ENCODE results near the gene ADAMTS9. TPM values are rescaled to one million over a fixed set of nuclear protein-coding genes. Genes with fewer than 3 reads are reported as not detected.
A peak's percentile ranks its signal among the peaks of the same experiment; 100 is the strongest.

ADAMTS9 gene
- total RNA-seq, 1 donor from 2014 or later, result 47.7 TPM

- Histone ChIP-seq H3K36me3 (no peaks in the 10 kb centered on the region), H3F3A (ENCODE audit: low read depth) (no peaks in the 10 kb centered on the region), H3K4me3 (no peak overlapping the region), H3K27me3 (no peaks in the 10 kb centered on the region), H4K20me1 (ENCODE audit: low read depth) (no peaks in the 10 kb centered on the region), H3K9ac (no peak overlapping the region), H3K27ac (no peak overlapping the region), H3K79me2 (ENCODE audit: low read depth) (no peaks in the 10 kb centered on the region), H3K9me3 (ENCODE audit: low read depth) (no peaks in the 10 kb centered on the region), H2AFZ (replicated peaks) (no peak overlapping the region), H3K4me1 (no peaks in the 10 kb centered on the region), H3K4me2 (no peak overlapping the region)
- no peaks in the 10 kb centered on the region for H3K27me3 Mint-ChIP-seq (ENCODE audit: insufficient read depth, low read depth)
- TF ChIP-seq CTCF (IDR thresholded peaks at IDR 0.05) (peak; percentile 65), EZH2 (IDR thresholded peaks at IDR 0.05) (no peak)
- no peaks in the 10 kb centered on the region for H3K4me1 Mint-ChIP-seq
- no peak overlapping the region for H3K4me3 Mint-ChIP-seq
- H3K9me3 Mint-ChIP-seq, result no peaks in the 10 kb centered on the region
- H3K27ac Mint-ChIP-seq, result no peak overlapping the region
- DNase-seq (ENCODE audit: low spot score), result no peak
- no peaks in the 10 kb centered on the region for H3K36me3 Mint-ChIP-seq
These were observed 30.2 kb upstream of the ADAMTS9 start for GRCh38 chr3:64717872-64718613.

- Histone ChIP-seq H3K4me1 (no peaks in the 10 kb centered on the region), H3K9ac (no peak overlapping the region), H3K79me2 (ENCODE audit: low read depth) (no peaks in the 10 kb centered on the region), H3K9me3 (ENCODE audit: low read depth) (no peaks in the 10 kb centered on the region), H3K4me2 (no peak overlapping the region), H4K20me1 (ENCODE audit: low read depth) (no peaks in the 10 kb centered on the region), H2AFZ (replicated peaks) (no peak overlapping the region), H3K4me3 (no peak overlapping the region), H3K27ac (no peak overlapping the region), H3K27me3 (no peaks in the 10 kb centered on the region), H3F3A (ENCODE audit: low read depth) (no peaks in the 10 kb centered on the region), H3K36me3 (no peaks in the 10 kb centered on the region)
- no peaks in the 10 kb centered on the region for H3K4me1 Mint-ChIP-seq
- no peak overlapping the region for H3K27ac Mint-ChIP-seq
- DNase-seq (ENCODE audit: low spot score), result no peak
- TF ChIP-seq CTCF (IDR thresholded peaks at IDR 0.05), result no peak
- no peak for TF ChIP-seq EZH2phosphoT487 (IDR thresholded peaks at IDR 0.05)
- no peak for TF ChIP-seq EZH2 (IDR thresholded peaks at IDR 0.05)
- no peaks in the 10 kb centered on the region for H3K9me3 Mint-ChIP-seq
- no peak overlapping the region for H3K4me3 Mint-ChIP-seq
- peaks cover under 1% of the 10 kb centered on the region for H3K27me3 Mint-ChIP-seq (ENCODE audit: insufficient read depth, low read depth)
- H3K36me3 Mint-ChIP-seq, result no peaks in the 10 kb centered on the region
These were observed 29.6 kb upstream of the ADAMTS9 start for GRCh38 chr3:64717411-64717810.

GRCh38 chr3:64716110-64716710 lies 28.4 kb upstream of the ADAMTS9 start:
- Mint-ChIP-seq H3K36me3 (no peaks in the 10 kb centered on the region), H3K27ac (no peak overlapping the region), H3K4me1 (no peaks in the 10 kb centered on the region), H3K4me3 (no peak overlapping the region), H3K27me3 (ENCODE audit: insufficient read depth, low read depth) (peaks cover 2% of the 10 kb centered on the region), H3K9me3 (no peaks in the 10 kb centered on the region)
- DNase-seq (ENCODE audit: low spot score), result no peak
- Histone ChIP-seq H3K4me2 (no peak overlapping the region), H4K20me1 (ENCODE audit: low read depth) (no peaks in the 10 kb centered on the region), H3K27me3 (no peaks in the 10 kb centered on the region), H3K9me3 (ENCODE audit: low read depth) (no peaks in the 10 kb centered on the region), H3K9ac (no peak overlapping the region), H3K27ac (no peak overlapping the region), H3K4me3 (no peak overlapping the region), H3K79me2 (ENCODE audit: low read depth) (no peaks in the 10 kb centered on the region), H3K36me3 (no peaks in the 10 kb centered on the region), H2AFZ (replicated peaks) (no peak overlapping the region), H3F3A (ENCODE audit: low read depth) (no peaks in the 10 kb centered on the region), H3K4me1 (no peaks in the 10 kb centered on the region)
- TF ChIP-seq EZH2 (IDR thresholded peaks at IDR 0.05), result no peak
- no peak for TF ChIP-seq EZH2phosphoT487 (IDR thresholded peaks at IDR 0.05)
- no peak for TF ChIP-seq CTCF (IDR thresholded peaks at IDR 0.05)

All from neural progenitor cell (in vitro differentiated cells).